ENCODE data around the gene ARID5B.

ARID5B gene

GRCh38 chr10:61877887-61878739 is 23.4 kb upstream of the ARID5B start:
- no peak for TF ChIP-seq GATA3 (IDR thresholded peaks at IDR 0.05; ENCODE audit: low read depth, low read length)
- no peak for TF ChIP-seq GATA2 (IDR thresholded peaks at IDR 0.05; ENCODE audit: low read depth, low read length)

GRCh38 chr10:61878740-61879068 is 22.8 kb upstream of the ARID5B start:
- no peak for TF ChIP-seq GATA2 (IDR thresholded peaks at IDR 0.05; ENCODE audit: low read depth, low read length)
- no peak for TF ChIP-seq GATA3 (IDR thresholded peaks at IDR 0.05; ENCODE audit: low read depth, low read length)

- TF ChIP-seq GATA3 (IDR thresholded peaks at IDR 0.05; ENCODE audit: low read depth, low read length) (no peak), GATA2 (IDR thresholded peaks at IDR 0.05; ENCODE audit: low read depth, low read length) (no peak)
These were observed 18.7 kb upstream of the ARID5B start for GRCh38 chr10:61882621-61883370.

GRCh38 chr10:61883371-61884025 is 18.0 kb upstream of the ARID5B start:
- TF ChIP-seq GATA3 (IDR thresholded peaks at IDR 0.05; ENCODE audit: low read depth, low read length): no peak
- no peak for TF ChIP-seq GATA2 (IDR thresholded peaks at IDR 0.05; ENCODE audit: low read depth, low read length)

GRCh38 chr10:61887772-61888171 is 13.7 kb upstream of the ARID5B start:
- TF ChIP-seq GATA3 (IDR thresholded peaks at IDR 0.05; ENCODE audit: low read depth, low read length) (no peak), GATA2 (IDR thresholded peaks at IDR 0.05; ENCODE audit: low read depth, low read length) (no peak)

GRCh38 chr10:61888744-61889143 is 12.8 kb upstream of the ARID5B start:
- TF ChIP-seq GATA2 (IDR thresholded peaks at IDR 0.05; ENCODE audit: low read depth, low read length) (no peak), GATA3 (IDR thresholded peaks at IDR 0.05; ENCODE audit: low read depth, low read length) (no peak)

GRCh38 chr10:61890430-61890829 is 11.1 kb upstream of the ARID5B start:
- TF ChIP-seq GATA2 (IDR thresholded peaks at IDR 0.05; ENCODE audit: low read depth, low read length) (no peak), GATA3 (IDR thresholded peaks at IDR 0.05; ENCODE audit: low read depth, low read length) (no peak)

- TF ChIP-seq GATA3 (IDR thresholded peaks at IDR 0.05; ENCODE audit: low read depth, low read length) (no peak), GATA2 (IDR thresholded peaks at IDR 0.05; ENCODE audit: low read depth, low read length) (no peak)
These were observed 10.6 kb upstream of the ARID5B start for GRCh38 chr10:61890881-61891409.

- TF ChIP-seq GATA3 (IDR thresholded peaks at IDR 0.05; ENCODE audit: low read depth, low read length) (no peak), GATA2 (IDR thresholded peaks at IDR 0.05; ENCODE audit: low read depth, low read length) (no peak)
These were observed 9.5 kb upstream of the ARID5B start for GRCh38 chr10:61891906-61892585.

- TF ChIP-seq GATA2 (IDR thresholded peaks at IDR 0.05; ENCODE audit: low read depth, low read length): no peak
- no peak for TF ChIP-seq GATA3 (IDR thresholded peaks at IDR 0.05; ENCODE audit: low read depth, low read length)
These were observed 8.5 kb upstream of the ARID5B start for GRCh38 chr10:61892961-61893360.

- TF ChIP-seq GATA2 (IDR thresholded peaks at IDR 0.05; ENCODE audit: low read depth, low read length) (no peak), GATA3 (IDR thresholded peaks at IDR 0.05; ENCODE audit: low read depth, low read length) (no peak)
These were observed 7.4 kb upstream of the ARID5B start for GRCh38 chr10:61894133-61894532.

- TF ChIP-seq GATA2 (IDR thresholded peaks at IDR 0.05; ENCODE audit: low read depth, low read length) (no peak), GATA3 (IDR thresholded peaks at IDR 0.05; ENCODE audit: low read depth, low read length) (no peak)
These were observed 5.5 kb upstream of the ARID5B start for GRCh38 chr10:61895898-61896600.
